Ovary (tissue), 3 donors: ENCODE results near the gene PSME3.

Experiments
- CTCF ChIP-seq, 3 donors: fragments of 450-650 bp in 2 of 3; fragments of 200-600 bp in 1 of 3; IDR thresholded peaks; one replicate each; pipeline versions ENCODE4 v1.5.1 to v1.8.0; 2016 to 2022; ENCODE audit warnings: antibody characterized with exemption in 3 of 3, mild to moderate bottlenecking in 1 of 3
- EP300 ChIP-seq: sonication (generic); formaldehyde crosslinking; IDR thresholded peaks from one replicate; pipeline ENCODE4 v1.6.1; 2017; ENCODE audit warnings: antibody characterized with exemption
- POLR2A ChIP-seq: fragments of 450-650 bp; IDR thresholded peaks from one replicate; pipeline ENCODE4 v1.6.1; 2017; ENCODE audit warnings: antibody characterized with exemption, mild to moderate bottlenecking, moderate library complexity
- donor health status: DM: no; HTN: no; CAD: no.

- TF ChIP-seq POLR2A = no peak
- TF ChIP-seq CTCF (IDR thresholded peaks at IDR 0.05) = no peak
- no peak for TF ChIP-seq EP300
These were observed 40.1 kb downstream of the PSME3 start for GRCh38 chr17:42873315-42873714.
